GM12878 (cell line): ENCODE results near the gene LSM3.

ENCODE experiments used
- EP300 ChIP-seq, 2 experiments: fragments of 150-350 bp in 1 of 2; IDR thresholded peaks; 2 replicates each; pipeline ENCODE4 v1.6.1; 2011 to 2012; ENCODE audit warnings: low read depth in 2 of 2, low read length in 2 of 2, borderline replicate concordance in 1 of 2, improper control_type of control experiment in 1 of 2, inconsistent platforms in 1 of 2; ENCODE audit not compliant: control insufficient read depth in 1 of 2
- POLR2A ChIP-seq: IDR thresholded peaks from 2 replicates; pipeline ENCODE4 v1.6.1; 2011; ENCODE audit warnings: low read depth, mild to moderate bottlenecking, low read length
- SUZ12 ChIP-seq: fragments of 200-600 bp; sonication (generic); IDR thresholded peaks from one replicate; pipeline ENCODE4 v1.6.1; 2018; ENCODE audit warnings: antibody characterized with exemption, mild to moderate bottlenecking; ENCODE audit not compliant: unreplicated experiment
- ZNF24 ChIP-seq: fragments of 450-650 bp; IDR thresholded peaks from 2 replicates; pipeline ENCODE4 v1.6.1; 2017; ENCODE audit warnings: antibody characterized with exemption, mild to moderate bottlenecking
- ZNF274 ChIP-seq: IDR thresholded peaks from one replicate; pipeline ENCODE4 v1.8.0; 2011; ENCODE audit not compliant: insufficient read length, insufficient read depth
- TF ChIP-seq, protein P1 (sequence below): fragments of 450-650 bp; conservative IDR thresholded peaks from 2 replicates; pipeline ENCODE4 v1.6.1; 2017; ENCODE audit warnings: mild to moderate bottlenecking, moderate library complexity

DNA sequence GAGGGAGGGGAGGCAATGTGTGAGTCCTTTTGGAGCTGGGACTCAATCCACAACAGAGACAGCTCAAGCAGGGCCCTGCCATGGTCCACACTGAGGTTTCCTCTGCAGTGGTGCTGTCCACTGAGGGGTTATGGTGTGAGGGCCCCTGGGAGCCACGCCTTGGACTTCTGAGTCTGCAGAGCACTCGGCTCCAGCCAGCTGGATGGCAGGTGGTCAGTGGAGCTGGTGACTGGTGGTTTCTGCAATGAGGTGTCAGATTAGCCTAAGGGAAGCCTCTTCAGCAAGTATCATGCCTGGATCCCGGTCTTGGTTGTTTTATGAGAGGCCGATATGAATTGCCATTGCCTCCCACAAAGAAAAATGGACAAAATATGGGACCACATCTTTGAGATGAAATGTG lies 21.7 kb downstream of the LSM3 start:
- TF ChIP-seq ZNF24 = no peak
- no peak for TF ChIP-seq POLR2A
- TF ChIP-seq EP300 (IDR thresholded peaks at IDR 0.05; ENCODE audit: borderline replicate concordance in 1 of 2, control insufficient read depth in 1 of 2, low read depth in 2 of 2, low read length in 2 of 2) = no peak
- TF ChIP-seq, protein P1, sequence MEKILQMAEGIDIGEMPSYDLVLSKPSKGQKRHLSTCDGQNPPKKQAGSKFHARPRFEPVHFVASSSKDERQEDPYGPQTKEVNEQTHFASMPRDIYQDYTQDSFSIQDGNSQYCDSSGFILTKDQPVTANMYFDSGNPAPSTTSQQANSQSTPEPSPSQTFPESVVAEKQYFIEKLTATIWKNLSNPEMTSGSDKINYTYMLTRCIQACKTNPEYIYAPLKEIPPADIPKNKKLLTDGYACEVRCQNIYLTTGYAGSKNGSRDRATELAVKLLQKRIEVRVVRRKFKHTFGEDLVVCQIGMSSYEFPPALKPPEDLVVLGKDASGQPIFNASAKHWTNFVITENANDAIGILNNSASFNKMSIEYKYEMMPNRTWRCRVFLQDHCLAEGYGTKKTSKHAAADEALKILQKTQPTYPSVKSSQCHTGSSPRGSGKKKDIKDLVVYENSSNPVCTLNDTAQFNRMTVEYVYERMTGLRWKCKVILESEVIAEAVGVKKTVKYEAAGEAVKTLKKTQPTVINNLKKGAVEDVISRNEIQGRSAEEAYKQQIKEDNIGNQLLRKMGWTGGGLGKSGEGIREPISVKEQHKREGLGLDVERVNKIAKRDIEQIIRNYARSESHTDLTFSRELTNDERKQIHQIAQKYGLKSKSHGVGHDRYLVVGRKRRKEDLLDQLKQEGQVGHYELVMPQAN = no peak
- TF ChIP-seq SUZ12 = no peak
- no peak for TF ChIP-seq ZNF274
